A549 (cell line): ENCODE results near the gene POLR1E. TPM values are rescaled to one million over a fixed set of nuclear protein-coding genes. Genes with fewer than 3 reads are reported as not detected.

Experiments used
- ATAC-seq, 2 experiments: fragments of 200-7000 bp in 1 of 2; fragments of >200 bp in 1 of 2; cut with Nextera tagmentation in 1 of 2; cut with Tn5 transposase in 1 of 2; 3 replicates each; pipeline versions ENCODE4 v1.8.0 to v1.9.1; 2018 to 2020; ENCODE audit warnings: mild to moderate bottlenecking in 1 of 2, moderate library complexity in 1 of 2
- CTCF ChIA-PET: fragments of 300-600 bp; sonication (Branson Sonifier 250); formaldehyde crosslinking; extraction: SDS; loops from one replicate; lab custom pipeline; 2021; ENCODE audit warnings: antibody characterized with exemption, inconsistent platforms; lab: Yijun Ruan, JAX
- POLR2A ChIA-PET: fragments of 350-600 bp; formaldehyde crosslinking; extraction: SDS; loops from one replicate; lab custom pipeline; 2021; ENCODE audit warnings: antibody characterized with exemption, inconsistent platforms; lab: Yijun Ruan, JAX
- DNase-seq, 2 experiments: peaks; one replicate each; pipeline versions ENCODE4 v3.0.0 to v3.0.0-alpha.2; 2011 to 2016; ENCODE audit warnings: low read depth in 1 of 2, low spot score in 1 of 2
- FAIRE-seq: peaks from 2 replicates; lab custom pipeline; 2011; peaks lifted over from hg19 to GRCh38; lab: Jason Lieb, UNC
- H3K27ac ChIP-seq, 2 experiments: fragments of >200 bp; sonication (Bioruptor Twin); formaldehyde crosslinking; 3 replicates each; pipeline ENCODE4 v1.5.1; 2016 to 2017
- H3K4me1 ChIP-seq: fragments of >200 bp; sonication (Bioruptor Twin); formaldehyde crosslinking; 3 replicates; pipeline ENCODE4 v1.6.1; 2016
- H3K4me2 ChIP-seq: fragments of >200 bp; sonication (Bioruptor Twin); formaldehyde crosslinking; 3 replicates; pipeline ENCODE4 v1.6.1; 2016
- H3K4me3 ChIP-seq: fragments of >200 bp; sonication (Bioruptor Twin); formaldehyde crosslinking; 3 replicates; pipeline ENCODE4 v1.5.1; 2016
- H3K9me3 ChIP-seq: fragments of >200 bp; sonication (Bioruptor Twin); formaldehyde crosslinking; 3 replicates; pipeline ENCODE4 v1.6.1; 2016
- ATOH8 ChIP-seq: fragments of 250-450 bp; sonication (Bioruptor Pico); IDR thresholded peaks from 2 replicates; pipeline ENCODE4 v1.5.0; 2020; ENCODE audit warnings: low read depth, mild to moderate bottlenecking, moderate library complexity
- BCL3 ChIP-seq: fragments of >200 bp; sonication (Bioruptor Twin); formaldehyde crosslinking; IDR thresholded peaks from 3 replicates; pipeline ENCODE4 v1.6.1; 2016
- EHF ChIP-seq: fragments of 250-450 bp; sonication (Bioruptor Pico); IDR thresholded peaks from 2 replicates; pipeline ENCODE4 v1.5.0; 2020; ENCODE audit warnings: mild to moderate bottlenecking
- FOXS1 ChIP-seq: fragments of 250-450 bp; sonication (Bioruptor Pico); IDR thresholded peaks from 2 replicates; pipeline ENCODE4 v1.5.0; 2020; ENCODE audit warnings: mild to moderate bottlenecking, moderate library complexity
- GATA3 ChIP-seq: IDR thresholded peaks from 2 replicates; pipeline ENCODE4 v1.6.1; 2012; ENCODE audit warnings: borderline replicate concordance
- HEYL ChIP-seq: fragments of 250-450 bp; sonication (Bioruptor Pico); IDR thresholded peaks from 2 replicates; pipeline ENCODE4 v1.8.0; 2021; ENCODE audit warnings: mild to moderate bottlenecking, moderate library complexity
- JUN ChIP-seq, 2 experiments: fragments of >200 bp; sonication (Bioruptor Twin); formaldehyde crosslinking; IDR thresholded peaks; 2 replicates in 1 of 2; 3 replicates in 1 of 2; pipeline ENCODE4 v1.6.1; 2016 to 2017
- KDM5A ChIP-seq: fragments of 200-600 bp; sonication (generic); IDR thresholded peaks from 2 replicates; pipeline ENCODE4 v1.6.1; 2016; ENCODE audit warnings: antibody characterized with exemption, mild to moderate bottlenecking
- NFE2L2 ChIP-seq: fragments of 150-350 bp; conservative IDR thresholded peaks from 2 replicates; pipeline ENCODE4 v1.6.1; 2014; ENCODE audit warnings: low read length
- POLR2A ChIP-seq: IDR thresholded peaks from 2 replicates; pipeline ENCODE4 v1.6.1; 2012; ENCODE audit warnings: mild to moderate bottlenecking, low read length
- POLR2AphosphoS2 ChIP-seq: conservative IDR thresholded peaks from 2 replicates; pipeline ENCODE4 v1.6.1; 2012; ENCODE audit warnings: low read length, improper control_type of control experiment, inconsistent platforms
- RARB ChIP-seq: fragments of 250-450 bp; sonication (Bioruptor Pico); IDR thresholded peaks from 2 replicates; pipeline ENCODE4 v1.8.0; 2021; ENCODE audit warnings: mild to moderate bottlenecking, moderate library complexity
- RCOR1 ChIP-seq: fragments of 150-350 bp; IDR thresholded peaks from 2 replicates; pipeline ENCODE4 v1.6.1; 2014; ENCODE audit warnings: antibody characterized with exemption, low read length, low read depth
- REST ChIP-seq: fragments of 200-600 bp; sonication (generic); IDR thresholded peaks from 2 replicates; pipeline ENCODE4 v1.6.1; 2016; ENCODE audit warnings: antibody characterized with exemption, mild to moderate bottlenecking, moderate library complexity
- ZC3H11A ChIP-seq: fragments of 450-650 bp; IDR thresholded peaks from 2 replicates; pipeline ENCODE4 v1.6.1; 2014; ENCODE audit warnings: antibody characterized with exemption, mild to moderate bottlenecking
- ZSCAN20 ChIP-seq: fragments of 250-450 bp; sonication (Bioruptor Pico); IDR thresholded peaks from 2 replicates; pipeline ENCODE4 v1.8.0; 2022; ENCODE audit warnings: mild to moderate bottlenecking, moderate library complexity
- WGBS: methylation state at CpG from one replicate; pipeline ENCODE4 v1.1.6; 2017; ENCODE audit errors: missing lambda C conversion rate; 5-methylcytosine and 5-hydroxymethylcytosine counted together
- polyA plus RNA-seq, 4 experiments: library from polyadenylated mRNA; depleted of rRNA in 3 of 4; stranded (reverse); fragments of >200 nt; fragmentation: RNase III in 1 of 4; extraction: RNeasy Plus Mini Kit Qiagen cat#74134 plus additional on column Dnase treatment in 1 of 4; gene quantifications; 2 replicates in 3 of 4; 3 replicates in 1 of 4; pipeline ENCODE4 v1.2.3, GENCODE V29; 2011 to 2017
- TF ChIP-seq, protein P1 (sequence below): fragments of >200 bp; sonication (Bioruptor Twin); formaldehyde crosslinking; IDR thresholded peaks from 2 replicates; pipeline ENCODE4 v1.6.1; 2016
- TF ChIP-seq, protein P2 (sequence below): IDR thresholded peaks from 2 replicates; pipeline ENCODE4 v1.6.1; 2012; ENCODE audit warnings: low read depth, borderline replicate concordance

POLR1E gene
- polyA plus RNA-seq, 2 of the 4 experiments (the other 2 are of a cell fraction) = 41.9 to 47.2 TPM

DNA sequence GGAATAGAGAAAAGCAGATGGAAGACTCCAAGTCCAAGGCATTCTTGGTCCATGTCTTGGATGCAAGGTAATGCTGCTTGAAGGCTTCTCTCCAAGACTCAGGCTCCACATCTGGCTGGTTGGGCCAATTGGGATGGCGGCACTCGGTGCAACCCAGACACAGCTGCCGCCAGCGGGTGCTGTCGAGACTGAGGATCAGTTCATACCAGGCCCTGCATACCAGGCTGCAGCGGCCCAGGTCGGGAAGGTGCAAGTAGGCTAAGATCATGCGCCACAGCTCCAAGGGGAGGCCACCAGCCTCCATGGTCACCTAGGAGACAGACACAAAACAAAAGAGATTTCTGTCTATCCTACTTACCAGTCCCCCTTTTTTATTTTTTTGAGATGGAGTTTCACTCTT is 55.7 kb downstream of the POLR1E start (continued):
- TF ChIP-seq, protein P1, sequence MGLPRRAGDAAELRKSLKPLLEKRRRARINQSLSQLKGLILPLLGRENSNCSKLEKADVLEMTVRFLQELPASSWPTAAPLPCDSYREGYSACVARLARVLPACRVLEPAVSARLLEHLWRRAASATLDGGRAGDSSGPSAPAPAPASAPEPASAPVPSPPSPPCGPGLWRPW = no peak
- TF ChIP-seq, protein P2, sequence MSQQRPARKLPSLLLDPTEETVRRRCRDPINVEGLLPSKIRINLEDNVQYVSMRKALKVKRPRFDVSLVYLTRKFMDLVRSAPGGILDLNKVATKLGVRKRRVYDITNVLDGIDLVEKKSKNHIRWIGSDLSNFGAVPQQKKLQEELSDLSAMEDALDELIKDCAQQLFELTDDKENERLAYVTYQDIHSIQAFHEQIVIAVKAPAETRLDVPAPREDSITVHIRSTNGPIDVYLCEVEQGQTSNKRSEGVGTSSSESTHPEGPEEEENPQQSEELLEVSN = no peak
- no peak for TF ChIP-seq RARB (CRISPR knock-in tag)
- no peak for TF ChIP-seq POLR2A

DNA sequence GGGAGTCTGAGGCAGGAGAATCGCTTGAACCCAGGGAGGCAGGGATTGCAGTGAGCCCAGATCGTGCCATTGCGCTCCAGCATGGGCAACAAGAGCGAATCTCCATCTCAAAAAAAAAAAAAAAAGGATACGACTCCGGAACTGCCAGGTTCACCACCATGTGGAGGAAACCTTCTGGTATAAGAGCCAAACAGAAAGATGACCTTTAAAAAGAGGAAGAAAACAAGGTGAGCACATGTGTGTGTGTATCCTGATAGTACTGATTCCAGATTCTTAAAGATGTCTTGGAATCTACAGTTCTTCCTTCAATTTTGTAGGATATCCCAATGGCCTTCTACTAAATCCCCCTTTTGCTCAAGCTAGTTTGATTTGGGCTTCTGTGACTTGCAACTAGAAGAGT is 56.7 kb downstream of the POLR1E start:
- 75% methylated on average over 6 of the region's 6 CpGs for WGBS
- Histone ChIP-seq H3K27ac (no peak overlapping the region), H3K4me3 (no peak overlapping the region), H3K4me2 (no peak overlapping the region)
- no peak for DNase-seq
- no peak for TF ChIP-seq RARB (CRISPR knock-in tag)
- TF ChIP-seq KDM5A = no peak
- TF ChIP-seq JUN (IDR thresholded peaks at IDR 0.05) = no peak
- TF ChIP-seq HEYL (CRISPR knock-in tag) = no peak
- TF ChIP-seq GATA3 = no peak
- TF ChIP-seq ZSCAN20 (CRISPR knock-in tag) = no peak
- TF ChIP-seq REST = no peak
- TF ChIP-seq EHF = no peak
- no peak for TF ChIP-seq ATOH8 (CRISPR knock-in tag)
- TF ChIP-seq FOXS1 (CRISPR knock-in tag) = no peak
- no peak for TF ChIP-seq ZC3H11A
- TF ChIP-seq, all 56 proteins: peak for 0
- FAIRE-seq (no peak), ATAC-seq (no peak)
- POLR2A ChIA-PET = no interaction called here
- H3K4me1 ChIP-seq = no peaks in the 10 kb centered on the region
- H3K9me3 ChIP-seq = no peaks in the 10 kb centered on the region
- CTCF ChIA-PET = no interaction called here

DNA sequence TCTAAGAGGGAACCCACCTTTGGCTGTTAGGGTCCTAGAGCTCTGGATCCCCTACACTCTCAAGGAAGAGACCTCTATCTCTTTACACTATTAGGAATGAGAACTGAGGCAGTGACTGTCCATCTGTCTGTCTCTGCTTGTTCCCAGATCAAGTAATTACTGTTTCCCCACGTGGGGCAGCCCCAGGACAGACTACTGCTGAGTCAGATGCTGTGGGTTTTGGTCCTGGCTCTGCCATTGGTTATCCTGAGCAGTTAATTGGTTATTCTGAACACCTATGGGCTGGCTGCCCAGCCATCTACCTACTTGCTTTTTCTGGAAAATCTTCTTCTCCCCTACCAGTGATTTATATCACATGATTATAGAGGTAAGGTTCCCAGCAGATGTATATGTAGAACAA is 57.1 kb downstream of the POLR1E start:
- H3K27ac ChIP-seq = no peak overlapping the region
- no peak for ATAC-seq
- ChIA-PET CTCF (no interaction called here), POLR2A (no interaction called here)
- 11% methylated on average over 1 of the region's 1 CpG for WGBS
- H3K4me2 ChIP-seq = no peak overlapping the region
- no peak for TF ChIP-seq GATA3
- TF ChIP-seq BCL3 = no peak
- no peak for TF ChIP-seq NFE2L2
- TF ChIP-seq POLR2AphosphoS2 = no peak
- TF ChIP-seq RCOR1 = no peak
- no peak for TF ChIP-seq ZSCAN20 (CRISPR knock-in tag)
- no peak for DNase-seq
- no peak overlapping the region for H3K4me3 ChIP-seq
- H3K4me1 ChIP-seq = no peaks in the 10 kb centered on the region
- no peaks in the 10 kb centered on the region for H3K9me3 ChIP-seq
- FAIRE-seq = no peak
